HepG2 (cell line): Measurements from ENCODE around the gene CYLD. TPM values are rescaled to one million over a fixed set of nuclear protein-coding genes. Genes with fewer than 3 reads are reported as not detected.

Experiments
- ATAC-seq: fragments of 200-7000 bp; cut with Tn5 transposase; 3 replicates; pipeline ENCODE4 v1.9.1; 2020; ENCODE audit warnings: mild to moderate bottlenecking, moderate library complexity
- BruUV-seq: library from RNA; stranded (reverse); fragments of 400-500 nt; replicated peaks from 2 replicates; lab custom pipeline; 2021; lab: Mats Ljungman, UMichigan
- CTCF ChIA-PET: fragments of 300-600 bp; formaldehyde crosslinking; extraction: SDS; loops from one replicate; lab custom pipeline; 2021; ENCODE audit warnings: low total read pairs, inconsistent platforms, low intra/inter-chr PET ratio; lab: Yijun Ruan, JAX
- POLR2A ChIA-PET: fragments of 350-600 bp; sonication (Branson Sonifier 250); formaldehyde crosslinking; loops from one replicate; lab custom pipeline; 2020; ENCODE audit warnings: antibody characterized with exemption, inconsistent platforms; lab: Yijun Ruan, JAX
- DNase-seq: peaks from one replicate; pipeline ENCODE4 v3.0.0-alpha.2; 2015; ENCODE audit warnings: low spot score
- FAIRE-seq: peaks from 3 replicates; lab custom pipeline; 2011; peaks lifted over from hg19 to GRCh38; lab: Jason Lieb, UNC
- H2AFZ ChIP-seq: one replicate; pipeline ENCODE4 v1.6.1; 2011; ENCODE audit warnings: low read length, inconsistent platforms
- H3K27ac ChIP-seq: fragments of 300-600 bp; 3 replicates; pipeline ENCODE4 v1.8.0; 2011; ENCODE audit warnings: mixed run types, mild to moderate bottlenecking, mixed read lengths, low read length, inconsistent platforms; ENCODE audit not compliant: insufficient read depth; ENCODE audit errors: extremely low read length
- H3K27me3 ChIP-seq, 2 experiments: fragments of 200-600 bp in 1 of 2; 2 replicates in 1 of 2; 3 replicates in 1 of 2; pipeline versions ENCODE4 v1.6.0 to v1.8.0; 2011; ENCODE audit warnings: low read length in 2 of 2, mild to moderate bottlenecking in 2 of 2, moderate library complexity in 2 of 2, inconsistent platforms in 1 of 2; ENCODE audit not compliant: insufficient read depth in 2 of 2, control insufficient read depth in 1 of 2
- H3K36me3 ChIP-seq, 2 experiments: fragments of 200-600 bp in 1 of 2; replicated peaks in 1 of 2; 2 replicates in 1 of 2; 3 replicates in 1 of 2; pipeline versions ENCODE4 v1.5.1 to v1.8.0; 2011; ENCODE audit warnings: low read length in 2 of 2, inconsistent platforms in 1 of 2; ENCODE audit not compliant: insufficient read depth in 2 of 2, control insufficient read depth in 1 of 2
- H3K4me1 ChIP-seq: 2 replicates; pipeline ENCODE4 v1.5.1; 2012; ENCODE audit warnings: low read length, inconsistent platforms; ENCODE audit not compliant: insufficient read depth
- H3K4me2 ChIP-seq: 2 replicates; pipeline ENCODE4 v1.6.0; 2011; ENCODE audit warnings: low read depth, low read length, inconsistent platforms
- H3K4me3 ChIP-seq, 3 experiments: fragments of 200-600 bp in 1 of 3; sonication (generic), shearing (Covaris generic) in 1 of 3; replicated peaks in 1 of 3; 2 replicates each; pipeline ENCODE4 v1.5.1; 2011 to 2016; ENCODE audit warnings: low read length in 3 of 3, inconsistent platforms in 2 of 3, low read depth in 2 of 3, mild to moderate bottlenecking in 2 of 3, control low read depth in 1 of 3, mixed read lengths in 1 of 3; ENCODE audit not compliant: insufficient read depth in 1 of 3
- H3K79me2 ChIP-seq: one replicate; pipeline ENCODE4 v1.6.1; 2011; ENCODE audit warnings: low read length, inconsistent platforms; ENCODE audit not compliant: insufficient read depth
- H3K9ac ChIP-seq: 2 replicates; pipeline ENCODE4 v1.6.0; 2011; ENCODE audit warnings: mild to moderate bottlenecking, low read depth, low read length, inconsistent platforms; ENCODE audit not compliant: insufficient read depth
- H3K9me3 ChIP-seq: 2 replicates; pipeline ENCODE4 v1.5.1; 2012; ENCODE audit warnings: mild to moderate bottlenecking, low read length
- H4K20me1 ChIP-seq: 2 replicates; pipeline ENCODE4 v1.6.0; 2011; ENCODE audit warnings: inconsistent platforms, mild to moderate bottlenecking, low read length, moderate library complexity; ENCODE audit not compliant: insufficient read depth
- CHD4 ChIP-seq: fragments of 200-600 bp; sonication (generic); IDR thresholded peaks from 2 replicates; pipeline ENCODE4 v1.7.0; 2017; ENCODE audit warnings: mild to moderate bottlenecking, low read length, borderline replicate concordance
- FOXA3 ChIP-seq: IDR thresholded peaks from 2 replicates; pipeline ENCODE4 v1.6.1; 2016; ENCODE audit warnings: missing genetic modification reagents, missing compliant biosample characterization
- KDM1A ChIP-seq: IDR thresholded peaks from 2 replicates; pipeline ENCODE4 v1.6.1; 2016; ENCODE audit warnings: missing compliant biosample characterization
- MZF1 ChIP-seq: sonication (generic); formaldehyde crosslinking; IDR thresholded peaks from 2 replicates; pipeline ENCODE4 v1.8.1; 2023; ENCODE audit warnings: mild to moderate bottlenecking, missing genetic modification reagents, borderline replicate concordance
- PRPF4 ChIP-seq: fragments of 200-400 bp; formaldehyde crosslinking; IDR thresholded peaks from 2 replicates; pipeline ENCODE4 v1.6.1; 2016; ENCODE audit warnings: low read length, low read depth; ENCODE audit not compliant: poor library complexity, severe bottlenecking
- SALL1 ChIP-seq: sonication (generic); formaldehyde crosslinking; IDR thresholded peaks from 2 replicates; pipeline ENCODE4 v1.8.0; 2022; ENCODE audit warnings: mild to moderate bottlenecking, missing genetic modification reagents
- STAT5B ChIP-seq: sonication (generic); formaldehyde crosslinking; IDR thresholded peaks from 2 replicates; pipeline ENCODE4 v1.4.0; 2020; ENCODE audit warnings: missing genetic modification reagents
- ZFP37 ChIP-seq: sonication (generic); formaldehyde crosslinking; IDR thresholded peaks from 2 replicates; pipeline ENCODE4 v1.4.0; 2020; ENCODE audit warnings: missing genetic modification reagents, borderline replicate concordance
- ZNF615 ChIP-seq: sonication (generic); formaldehyde crosslinking; IDR thresholded peaks from 2 replicates; pipeline ENCODE4 v1.5.0; 2020; ENCODE audit warnings: mild to moderate bottlenecking, missing genetic modification reagents, borderline replicate concordance
- ZNF670 ChIP-seq: sonication (generic); formaldehyde crosslinking; IDR thresholded peaks from 2 replicates; pipeline ENCODE4 v1.8.0; 2022; ENCODE audit warnings: mild to moderate bottlenecking, missing genetic modification reagents, borderline replicate concordance
- ZSCAN22 ChIP-seq: sonication (generic); formaldehyde crosslinking; IDR thresholded peaks from 2 replicates; pipeline ENCODE4 v1.4.0; 2020; ENCODE audit warnings: mild to moderate bottlenecking, missing genetic modification reagents
- WGBS: methylation state at CpG from one replicate; pipeline ENCODE4 v1.1.6; 2017; ENCODE audit warnings: low lambda C conversion rate; 5-methylcytosine and 5-hydroxymethylcytosine counted together
- in situ Hi-C: cut with HindIII; loops from 2 replicates; pipeline ENCODE4 v1.10.0; 2017; ENCODE audit warnings: low pct_unique_long_range_greater_than_20kb; ENCODE audit not compliant: extremely low pct_ligation_motif_present
- intact Hi-C: fragments of 100-400 bp; cut with micrococcal nuclease; formaldehyde crosslinking; loops from one replicate; pipeline ENCODE4 v1.10.0; 2022; ENCODE audit not compliant: unreplicated experiment
- polyA plus RNA-seq, 8 experiments: library from polyadenylated mRNA; depleted of rRNA in 3 of 8; stranded (reverse) in 7 of 8; unstranded in 1 of 8; fragments of >200 nt; fragmentation: Illumina TruSeq in 4 of 8; extraction: Trizol in 4 of 8; gene quantifications; 2 replicates each; pipeline versions ENCODE4 v1.2.1 to v1.2.3, GENCODE V29; 2011 to 2016; ENCODE audit warnings: low read depth in 4 of 8, missing spikeins in 1 of 8, mixed read lengths in 1 of 8; ENCODE audit not compliant: insufficient read depth in 1 of 8
- total RNA-seq, 5 experiments: library from RNA; depleted of rRNA; stranded (reverse); fragments of >200 nt; fragmentation: Illumina TruSeq; extraction: Trizol; gene quantifications; 2 replicates each; pipeline ENCODE4 v1.2.3, GENCODE V29; 2016; ENCODE audit warnings: low read depth in 1 of 5
- TF ChIP-seq, protein P1 (sequence below): sonication (generic); formaldehyde crosslinking; conservative IDR thresholded peaks from 2 replicates; pipeline ENCODE4 v1.4.0; 2020; ENCODE audit warnings: missing genetic modification reagents
- TF ChIP-seq, protein P2 (sequence below): sonication (generic); formaldehyde crosslinking; IDR thresholded peaks from 2 replicates; pipeline ENCODE4 v1.8.0; 2022; ENCODE audit warnings: mild to moderate bottlenecking, missing genetic modification reagents
- TF ChIP-seq, protein P3 (sequence below), 2 experiments: sonication (generic) in 1 of 2; formaldehyde crosslinking in 1 of 2; IDR thresholded peaks; 2 replicates each; pipeline versions ENCODE4 v1.6.1 to v1.9.0; 2014 to 2022; ENCODE audit warnings: antibody characterized with exemption in 1 of 2, borderline replicate concordance in 1 of 2, inconsistent platforms in 1 of 2, low read depth in 1 of 2, missing genetic modification reagents in 1 of 2
- TF ChIP-seq, protein P4 (sequence below): sonication (generic); formaldehyde crosslinking; IDR thresholded peaks from 2 replicates; pipeline ENCODE4 v1.9.0; 2021; ENCODE audit warnings: missing genetic modification reagents, mild to moderate bottlenecking, borderline replicate concordance

CYLD gene
- total and polyA plus RNA-seq, 2 of the 13 experiments (the other 11 are each of a cell fraction or from before 2014, with no cell fraction given), result 6.1 to 11.4 TPM

DNA sequence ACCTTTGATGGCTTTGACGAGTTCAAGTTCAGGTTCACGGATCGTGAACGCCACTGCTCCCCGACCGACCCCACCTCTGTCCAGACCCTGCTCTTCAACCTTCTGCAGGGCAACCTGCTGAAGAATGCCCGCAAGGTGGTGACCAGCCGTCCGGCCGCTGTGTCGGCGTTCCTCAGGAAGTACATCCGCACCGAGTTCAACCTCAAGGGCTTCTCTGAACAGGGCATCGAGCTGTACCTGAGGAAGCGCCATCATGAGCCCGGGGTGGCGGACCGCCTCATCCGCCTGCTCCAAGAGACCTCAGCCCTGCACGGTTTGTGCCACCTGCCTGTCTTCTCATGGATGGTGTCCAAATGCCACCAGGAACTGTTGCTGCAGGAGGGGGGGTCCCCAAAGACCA lies 30.8 kb upstream of the CYLD start:
- no peak overlapping the region for H3K27ac ChIP-seq
- H3K4me3 ChIP-seq, result no peak overlapping the region
- ATAC-seq (no peak), DNase-seq (no peak), FAIRE-seq (no peak)
- no peak overlapping the region for H3K4me2 ChIP-seq
- POLR2A ChIA-PET, result no interaction called here
- no peaks in the 10 kb centered on the region for H3K36me3 ChIP-seq
- H3K4me1 ChIP-seq, result peaks cover 10% of the 10 kb centered on the region
- H3K79me2 ChIP-seq, result no peaks in the 10 kb centered on the region
- H3K9me3 ChIP-seq, result no peaks in the 10 kb centered on the region
- H3K27me3 ChIP-seq, result peaks cover 0 to 18% of the 10 kb centered on the region in 2 experiments; a peak in 2 of 5 replicates
- no peak overlapping the region for H3K9ac ChIP-seq
- no peak overlapping the region for H2AFZ ChIP-seq
- BruUV-seq, result no TSS peak
- WGBS, result 69% methylated on average over 14 of the region's 21 CpGs
- H4K20me1 ChIP-seq, result no peaks in the 10 kb centered on the region
- in situ Hi-C loops (no loop called here), intact Hi-C loops (no loop called here)
- CTCF ChIA-PET, result no interaction called here
- TF ChIP-seq KDM1A (no peak), ZFP37 (CRISPR knock-in tag) (no peak), ZSCAN22 (CRISPR knock-in tag) (no peak), ZNF670 (CRISPR knock-in tag) (no peak), ZNF615 (CRISPR knock-in tag) (no peak), CHD4 (no peak), FOXA3 (CRISPR knock-in tag) (no peak), PRPF4 (no peak), STAT5B (CRISPR knock-in tag) (no peak), MZF1 (CRISPR knock-in tag) (no peak), SALL1 (CRISPR knock-in tag) (no peak)
- TF ChIP-seq, protein P1, sequence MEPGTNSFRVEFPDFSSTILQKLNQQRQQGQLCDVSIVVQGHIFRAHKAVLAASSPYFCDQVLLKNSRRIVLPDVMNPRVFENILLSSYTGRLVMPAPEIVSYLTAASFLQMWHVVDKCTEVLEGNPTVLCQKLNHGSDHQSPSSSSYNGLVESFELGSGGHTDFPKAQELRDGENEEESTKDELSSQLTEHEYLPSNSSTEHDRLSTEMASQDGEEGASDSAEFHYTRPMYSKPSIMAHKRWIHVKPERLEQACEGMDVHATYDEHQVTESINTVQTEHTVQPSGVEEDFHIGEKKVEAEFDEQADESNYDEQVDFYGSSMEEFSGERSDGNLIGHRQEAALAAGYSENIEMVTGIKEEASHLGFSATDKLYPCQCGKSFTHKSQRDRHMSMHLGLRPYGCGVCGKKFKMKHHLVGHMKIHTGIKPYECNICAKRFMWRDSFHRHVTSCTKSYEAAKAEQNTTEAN, result no peak
- TF ChIP-seq, protein P2, sequence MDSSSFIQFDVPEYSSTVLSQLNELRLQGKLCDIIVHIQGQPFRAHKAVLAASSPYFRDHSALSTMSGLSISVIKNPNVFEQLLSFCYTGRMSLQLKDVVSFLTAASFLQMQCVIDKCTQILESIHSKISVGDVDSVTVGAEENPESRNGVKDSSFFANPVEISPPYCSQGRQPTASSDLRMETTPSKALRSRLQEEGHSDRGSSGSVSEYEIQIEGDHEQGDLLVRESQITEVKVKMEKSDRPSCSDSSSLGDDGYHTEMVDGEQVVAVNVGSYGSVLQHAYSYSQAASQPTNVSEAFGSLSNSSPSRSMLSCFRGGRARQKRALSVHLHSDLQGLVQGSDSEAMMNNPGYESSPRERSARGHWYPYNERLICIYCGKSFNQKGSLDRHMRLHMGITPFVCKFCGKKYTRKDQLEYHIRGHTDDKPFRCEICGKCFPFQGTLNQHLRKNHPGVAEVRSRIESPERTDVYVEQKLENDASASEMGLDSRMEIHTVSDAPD (CRISPR knock-in tag), result no peak
- TF ChIP-seq, protein P3, sequence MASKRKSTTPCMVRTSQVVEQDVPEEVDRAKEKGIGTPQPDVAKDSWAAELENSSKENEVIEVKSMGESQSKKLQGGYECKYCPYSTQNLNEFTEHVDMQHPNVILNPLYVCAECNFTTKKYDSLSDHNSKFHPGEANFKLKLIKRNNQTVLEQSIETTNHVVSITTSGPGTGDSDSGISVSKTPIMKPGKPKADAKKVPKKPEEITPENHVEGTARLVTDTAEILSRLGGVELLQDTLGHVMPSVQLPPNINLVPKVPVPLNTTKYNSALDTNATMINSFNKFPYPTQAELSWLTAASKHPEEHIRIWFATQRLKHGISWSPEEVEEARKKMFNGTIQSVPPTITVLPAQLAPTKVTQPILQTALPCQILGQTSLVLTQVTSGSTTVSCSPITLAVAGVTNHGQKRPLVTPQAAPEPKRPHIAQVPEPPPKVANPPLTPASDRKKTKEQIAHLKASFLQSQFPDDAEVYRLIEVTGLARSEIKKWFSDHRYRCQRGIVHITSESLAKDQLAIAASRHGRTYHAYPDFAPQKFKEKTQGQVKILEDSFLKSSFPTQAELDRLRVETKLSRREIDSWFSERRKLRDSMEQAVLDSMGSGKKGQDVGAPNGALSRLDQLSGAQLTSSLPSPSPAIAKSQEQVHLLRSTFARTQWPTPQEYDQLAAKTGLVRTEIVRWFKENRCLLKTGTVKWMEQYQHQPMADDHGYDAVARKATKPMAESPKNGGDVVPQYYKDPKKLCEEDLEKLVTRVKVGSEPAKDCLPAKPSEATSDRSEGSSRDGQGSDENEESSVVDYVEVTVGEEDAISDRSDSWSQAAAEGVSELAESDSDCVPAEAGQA (IDR thresholded peaks at IDR 0.05; ENCODE audit: low read depth), result no peak
- TF ChIP-seq, protein P3 (CRISPR knock-in tag; IDR thresholded peaks at IDR 0.05; ENCODE audit: borderline replicate concordance), result no peak
- TF ChIP-seq, protein P4, sequence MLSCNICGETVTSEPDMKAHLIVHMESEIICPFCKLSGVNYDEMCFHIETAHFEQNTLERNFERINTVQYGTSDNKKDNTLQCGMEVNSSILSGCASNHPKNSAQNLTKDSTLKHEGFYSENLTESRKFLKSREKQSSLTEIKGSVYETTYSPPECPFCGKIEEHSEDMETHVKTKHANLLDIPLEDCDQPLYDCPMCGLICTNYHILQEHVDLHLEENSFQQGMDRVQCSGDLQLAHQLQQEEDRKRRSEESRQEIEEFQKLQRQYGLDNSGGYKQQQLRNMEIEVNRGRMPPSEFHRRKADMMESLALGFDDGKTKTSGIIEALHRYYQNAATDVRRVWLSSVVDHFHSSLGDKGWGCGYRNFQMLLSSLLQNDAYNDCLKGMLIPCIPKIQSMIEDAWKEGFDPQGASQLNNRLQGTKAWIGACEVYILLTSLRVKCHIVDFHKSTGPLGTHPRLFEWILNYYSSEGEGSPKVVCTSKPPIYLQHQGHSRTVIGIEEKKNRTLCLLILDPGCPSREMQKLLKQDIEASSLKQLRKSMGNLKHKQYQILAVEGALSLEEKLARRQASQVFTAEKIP (CRISPR knock-in tag), result no peak
